Measurements from ENCODE around the gene AKAP13.

Gene AKAP13

GRCh38 chr15:85624291-85624801 is 243.9 kb downstream of the AKAP13 start:
- H3K4me3 ChIP-seq (ENCODE audit: low read depth, low read length), result no peak overlapping the region
- TF ChIP-seq CTCF (IDR thresholded peaks at IDR 0.05; ENCODE audit: low read depth, low read length, missing control alignments), result no peak
- DNase-seq (ENCODE audit: low read depth), result no peak
- in situ Hi-C loops (cut with HindIII; ENCODE audit: low sequenced_read_pairs), result no loop called here

GRCh38 chr15:85625166-85625830 is 244.9 kb downstream of the AKAP13 start:
- TF ChIP-seq CTCF (IDR thresholded peaks at IDR 0.05; ENCODE audit: low read depth, low read length, missing control alignments), result no peak
- no peak overlapping the region for H3K4me3 ChIP-seq (ENCODE audit: low read depth, low read length)
- DNase-seq (ENCODE audit: low read depth), result no peak
- in situ Hi-C loops (cut with HindIII; ENCODE audit: low sequenced_read_pairs), result no loop called here

- in situ Hi-C loops (cut with HindIII; ENCODE audit: low sequenced_read_pairs), result no loop called here
- no peak for TF ChIP-seq CTCF (IDR thresholded peaks at IDR 0.05; ENCODE audit: low read depth, low read length, missing control alignments)
- H3K4me3 ChIP-seq (ENCODE audit: low read depth, low read length), result no peak overlapping the region
- DNase-seq (ENCODE audit: low read depth), result peak; percentile 70
Measured at GRCh38 chr15:85625856-85626255, 245.5 kb downstream of the AKAP13 start.

GRCh38 chr15:85627213-85627935 is 247.0 kb downstream of the AKAP13 start:
- no peak overlapping the region for H3K4me3 ChIP-seq (ENCODE audit: low read depth, low read length)
- TF ChIP-seq CTCF (IDR thresholded peaks at IDR 0.05; ENCODE audit: low read depth, low read length, missing control alignments), result no peak
- no peak for DNase-seq (ENCODE audit: low read depth)
- in situ Hi-C loops (cut with HindIII; ENCODE audit: low sequenced_read_pairs), result no loop called here

GRCh38 chr15:85630311-85630710 is 249.9 kb downstream of the AKAP13 start:
- in situ Hi-C loops (cut with HindIII; ENCODE audit: low sequenced_read_pairs), result no loop called here
- no peak for DNase-seq (ENCODE audit: low read depth)
- no peak for TF ChIP-seq CTCF (IDR thresholded peaks at IDR 0.05; ENCODE audit: low read depth, low read length, missing control alignments)

GRCh38 chr15:85631018-85631417 is 250.6 kb downstream of the AKAP13 start:
- TF ChIP-seq CTCF (IDR thresholded peaks at IDR 0.05; ENCODE audit: low read depth, low read length, missing control alignments), result no peak
- in situ Hi-C loops (cut with HindIII; ENCODE audit: low sequenced_read_pairs), result no loop called here
- H3K4me3 ChIP-seq (ENCODE audit: low read depth, low read length), result no peak overlapping the region
- no peak for DNase-seq (ENCODE audit: low read depth)

More at GRCh38 chr15:85630311-85630710, 249.9 kb downstream of the AKAP13 start:
- no peak overlapping the region for H3K4me3 ChIP-seq (ENCODE audit: low read depth, low read length)
